NT2/D1 (cell line): ENCODE results near the gene PLPP7.

Experiments used
- SUZ12 ChIP-seq: IDR thresholded peaks from 2 replicates; pipeline ENCODE4 v1.6.1; 2011; ENCODE audit not compliant: insufficient read length, insufficient read depth; ENCODE audit errors: extremely low read depth
- YY1 ChIP-seq: IDR thresholded peaks from 2 replicates; pipeline ENCODE4 v1.6.1; 2011; ENCODE audit not compliant: insufficient read length, insufficient read depth

- TF ChIP-seq SUZ12 (no peak), YY1 (no peak)
These were observed 59.4 kb downstream of the PLPP7 start for GRCh38 chr9:131348631-131349521.
